Muscle of leg (tissue), 11 donors: Measurements from ENCODE around the gene CEP20. TPM values are rescaled to one million over a fixed set of nuclear protein-coding genes. Genes with fewer than 3 reads are reported as not detected.
"Not testable (repeated sequence)": the region's sequence is repeated elsewhere in the genome, so short reads cannot be mapped to it uniquely, and the experiment has no call there.

Experiments
- DNase-seq: peaks from one replicate; pipeline ENCODE4 v3.0.0; 2013
- H3K27ac ChIP-seq: one replicate; pipeline ENCODE4 v1.5.1; 2013; ENCODE audit warnings: mild to moderate bottlenecking, low read length, control low read depth
- H3K27me3 ChIP-seq: one replicate; pipeline ENCODE4 v1.6.1; 2013; ENCODE audit warnings: low read length; ENCODE audit not compliant: control insufficient read depth, insufficient read depth
- H3K36me3 ChIP-seq: one replicate; pipeline ENCODE4 v1.6.1; 2013; ENCODE audit warnings: low read length; ENCODE audit not compliant: control insufficient read depth, insufficient read depth
- H3K4me1 ChIP-seq: one replicate; pipeline ENCODE4 v1.6.1; 2013; ENCODE audit warnings: low read length; ENCODE audit not compliant: control insufficient read depth, insufficient read depth
- H3K4me3 ChIP-seq: one replicate; pipeline ENCODE4 v1.5.1; 2013; ENCODE audit warnings: low read length, control low read depth
- H3K9me3 ChIP-seq: replicated peaks from 2 replicates; pipeline ENCODE4 v1.6.1; 2013; ENCODE audit warnings: low read depth, low read length; ENCODE audit not compliant: control insufficient read depth
- WGBS: methylation state at CpG from one replicate; pipeline ENCODE4 v1.1.5; 2013; ENCODE audit warnings: missing lambda C conversion rate; ENCODE audit not compliant: insufficient coverage; 5-methylcytosine and 5-hydroxymethylcytosine counted together
- polyA plus RNA-seq, 8 donors: library from polyadenylated mRNA; unstranded; fragments of 120-200 nt; gene quantifications; one replicate each; pipeline versions ENCODE4 v1.2.1 to v1.2.3, GENCODE V29; 2013; ENCODE audit warnings: inconsistent platforms in 1 of 8, low replicate concordance in 1 of 8; ENCODE audit not compliant: insufficient read length in 8 of 8, insufficient read depth in 1 of 8
- total RNA-seq: library from RNA; stranded (reverse); fragments of 120-200 nt; gene quantifications from one replicate; pipeline ENCODE4 v1.2.4, GENCODE V29; 2013

Gene CEP20
- total and polyA plus RNA-seq, 9 donors, result 19.3 to 27.2 (median 21.9) TPM

- Histone ChIP-seq H3K9me3 (no peaks in the 10 kb centered on the region), H3K36me3 (no peaks in the 10 kb centered on the region), H3K27me3 (no peaks in the 10 kb centered on the region), H3K4me1 (no peaks in the 10 kb centered on the region), H3K27ac (no peak overlapping the region), H3K4me3 (no peak overlapping the region)
- WGBS, result no CpG with 5 or more reads among the region's 6 CpGs
- DNase-seq, result no peak
These were observed 30.9 kb upstream of the CEP20 start for GRCh38 chr16:15919331-15919730.

DNA sequence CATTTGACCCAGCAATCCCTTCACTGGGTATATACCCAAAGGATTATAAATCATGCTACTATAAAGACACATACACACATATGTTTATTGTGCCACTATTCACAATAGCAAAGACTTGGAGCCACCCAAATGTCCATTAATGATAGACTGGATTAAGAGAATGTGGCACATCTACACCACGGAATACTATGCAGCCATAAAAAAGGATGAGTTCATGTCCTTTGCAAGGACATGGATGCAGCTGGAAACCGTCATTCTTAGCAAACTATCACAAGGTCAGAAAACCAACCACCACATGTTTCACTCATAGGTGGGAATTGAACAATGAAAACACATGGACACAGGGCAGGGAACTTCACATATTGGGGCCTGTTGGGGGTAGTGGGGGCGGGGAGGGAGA lies 29.9 kb upstream of the CEP20 start:
- H3K36me3 ChIP-seq, H3K4me1 ChIP-seq, H3K27ac ChIP-seq, DNase-seq, H3K9me3 ChIP-seq, H3K4me3 ChIP-seq, H3K27me3 ChIP-seq: not testable (repeated sequence)
- WGBS, result no CpG with 5 or more reads among the region's 3 CpGs

- no peaks in the 10 kb centered on the region for H3K4me1 ChIP-seq
- no peaks in the 10 kb centered on the region for H3K9me3 ChIP-seq
- WGBS, result 86% methylated on average over 3 of the region's 8 CpGs
- DNase-seq, result no peak
- no peak overlapping the region for H3K27ac ChIP-seq
- H3K36me3 ChIP-seq, result no peaks in the 10 kb centered on the region
- no peak overlapping the region for H3K4me3 ChIP-seq
- H3K27me3 ChIP-seq, result no peaks in the 10 kb centered on the region
These were observed 27.9 kb upstream of the CEP20 start for GRCh38 chr16:15916323-15916722.

DNA sequence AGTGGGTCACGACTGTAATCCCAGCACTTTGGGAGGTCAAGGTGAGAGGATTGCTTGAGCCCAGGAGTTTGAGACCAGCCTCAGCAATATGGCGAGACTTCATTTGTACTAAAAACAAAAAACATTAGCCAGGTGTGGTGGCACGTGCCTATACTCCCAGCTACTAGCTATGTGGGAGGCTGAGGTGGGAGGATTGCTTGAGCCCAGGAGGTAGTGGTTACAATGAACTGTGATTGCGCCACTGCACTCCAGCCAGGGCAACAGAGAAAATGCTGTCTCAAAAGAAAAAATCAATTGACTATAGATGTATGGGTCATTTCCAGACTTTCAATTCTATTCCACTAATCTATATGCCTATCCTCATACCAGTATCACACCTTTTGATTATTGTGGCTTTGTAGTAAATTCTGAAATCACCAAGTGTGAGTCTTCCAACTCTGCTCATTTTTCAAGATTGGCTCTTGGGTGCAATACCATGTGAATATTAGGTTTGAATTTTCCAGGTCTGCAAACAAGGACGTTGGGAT lies 27.2 kb upstream of the CEP20 start:
- Histone ChIP-seq H3K9me3 (no peaks in the 10 kb centered on the region), H3K27me3 (no peaks in the 10 kb centered on the region), H3K27ac (no peak overlapping the region), H3K4me3 (no peak overlapping the region), H3K4me1 (no peaks in the 10 kb centered on the region), H3K36me3 (no peaks in the 10 kb centered on the region)
- no CpG with 5 or more reads among the region's 5 CpGs for WGBS
- DNase-seq, result no peak

- WGBS, result 36% methylated on average over 3 of the region's 7 CpGs
These were observed 24.8 kb upstream of the CEP20 start for GRCh38 chr16:15913046-15913698.

DNA sequence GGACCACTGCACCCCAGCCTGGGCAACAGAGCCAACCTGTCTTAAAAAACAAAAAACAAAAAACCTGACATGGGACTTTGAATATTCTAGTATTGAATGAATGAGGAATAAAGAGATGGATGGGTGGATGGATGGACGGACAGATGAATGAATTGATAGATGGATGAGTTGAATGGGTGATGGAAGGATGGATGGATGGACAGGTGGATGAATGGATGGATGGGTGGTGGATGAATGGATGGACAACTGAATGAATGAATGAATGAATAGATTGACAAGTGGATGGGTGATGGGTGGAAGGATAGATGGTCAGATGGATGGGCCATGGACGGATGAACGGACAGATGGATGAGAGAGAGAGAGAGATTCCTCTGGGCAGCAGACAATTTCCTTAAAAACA lies 22.8 kb upstream of the CEP20 start:
- no peak overlapping the region for H3K27ac ChIP-seq
- H3K4me3 ChIP-seq, result no peak overlapping the region
- no peak for DNase-seq
- 87% methylated on average over 1 of the region's 3 CpGs for WGBS
- peaks cover 3% of the 10 kb centered on the region for H3K9me3 ChIP-seq
- no peaks in the 10 kb centered on the region for H3K4me1 ChIP-seq
- no peaks in the 10 kb centered on the region for H3K27me3 ChIP-seq
- no peaks in the 10 kb centered on the region for H3K36me3 ChIP-seq

More at GRCh38 chr16:15913046-15913698, 24.8 kb upstream of the CEP20 start:
- H3K4me3 ChIP-seq, result no peak overlapping the region
- H3K27ac ChIP-seq, result no peak overlapping the region
- no peaks in the 10 kb centered on the region for H3K27me3 ChIP-seq
- no peak for DNase-seq
- no peaks in the 10 kb centered on the region for H3K4me1 ChIP-seq
- H3K9me3 ChIP-seq, result no peaks in the 10 kb centered on the region
- H3K36me3 ChIP-seq, result no peaks in the 10 kb centered on the region

GRCh38 chr16:15907863-15908478 lies 19.6 kb upstream of the CEP20 start:
- Histone ChIP-seq H3K4me1 (no peaks in the 10 kb centered on the region), H3K4me3 (no peak overlapping the region), H3K27me3 (no peaks in the 10 kb centered on the region), H3K9me3 (peaks cover 3% of the 10 kb centered on the region), H3K27ac (no peak overlapping the region), H3K36me3 (no peaks in the 10 kb centered on the region)
- DNase-seq, result no peak
- WGBS, result 51% methylated on average over 5 of the region's 7 CpGs

DNA sequence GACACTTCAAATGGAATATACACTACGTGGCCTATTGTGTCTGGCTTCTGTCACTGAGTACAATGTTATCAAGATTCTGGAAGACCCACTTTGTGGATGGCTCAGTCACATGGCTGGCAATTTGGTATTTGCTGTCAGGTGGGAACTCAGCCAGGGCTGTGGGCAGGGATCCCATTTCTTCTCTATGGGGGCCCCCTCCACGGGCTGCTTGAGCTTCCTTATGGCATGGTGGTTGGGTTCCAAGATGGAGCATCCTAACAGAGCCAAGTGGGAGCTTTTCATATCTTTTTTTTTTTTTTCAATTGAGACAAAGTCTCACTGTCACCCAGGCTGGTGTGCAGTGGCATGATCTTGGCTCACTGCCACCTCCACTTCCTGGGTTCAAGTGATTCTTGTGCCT lies 18.0 kb upstream of the CEP20 start:
- no peaks in the 10 kb centered on the region for H3K27me3 ChIP-seq
- DNase-seq, result no peak
- WGBS, result 100% methylated on average over 1 of the region's 2 CpGs
- H3K36me3 ChIP-seq, result no peaks in the 10 kb centered on the region
- no peaks in the 10 kb centered on the region for H3K4me1 ChIP-seq
- peaks cover 3% of the 10 kb centered on the region for H3K9me3 ChIP-seq
- no peak overlapping the region for H3K4me3 ChIP-seq
- no peak overlapping the region for H3K27ac ChIP-seq

- H3K27ac ChIP-seq, result no peak overlapping the region
- 92% methylated on average over 2 of the region's 5 CpGs for WGBS
- no peaks in the 10 kb centered on the region for H3K27me3 ChIP-seq
- H3K4me1 ChIP-seq, result no peaks in the 10 kb centered on the region
- no peaks in the 10 kb centered on the region for H3K36me3 ChIP-seq
- no peak overlapping the region for H3K4me3 ChIP-seq
- H3K9me3 ChIP-seq, result peaks cover 3% of the 10 kb centered on the region
- DNase-seq, result no peak
These were observed 15.6 kb upstream of the CEP20 start for GRCh38 chr16:15903960-15904359.

- Histone ChIP-seq H3K4me3 (no peak overlapping the region), H3K4me1 (no peaks in the 10 kb centered on the region), H3K9me3 (no peaks in the 10 kb centered on the region), H3K36me3 (no peaks in the 10 kb centered on the region), H3K27me3 (no peaks in the 10 kb centered on the region), H3K27ac (no peak overlapping the region)
- DNase-seq, result no peak
- 69% methylated on average over 2 of the region's 6 CpGs for WGBS
These were observed 12.6 kb upstream of the CEP20 start for GRCh38 chr16:15900901-15901500.
